HL-60 (cell line): Measurements from ENCODE around the gene PARVB.

Experiments
- CTCF ChIP-seq: IDR thresholded peaks from one replicate; pipeline ENCODE4 v1.5.1; 2011; ENCODE audit warnings: low read length, control low read depth, inconsistent platforms; ENCODE audit not compliant: insufficient read depth
- GABPA ChIP-seq: IDR thresholded peaks from 2 replicates; pipeline ENCODE4 v1.6.1; 2012; ENCODE audit warnings: low read depth
- POLR2AphosphoS5 ChIP-seq: IDR thresholded peaks from 2 replicates; pipeline ENCODE4 v1.6.1; 2012; ENCODE audit warnings: low read depth
- REST ChIP-seq: IDR thresholded peaks from 2 replicates; pipeline ENCODE4 v1.6.1; 2012; ENCODE audit warnings: low read depth; ENCODE audit not compliant: insufficient replicate concordance

- no peak for TF ChIP-seq CTCF
- no peak for TF ChIP-seq REST
- TF ChIP-seq POLR2AphosphoS5, result no peak
- no peak for TF ChIP-seq GABPA
These were observed 60.1 kb downstream of the PARVB start for GRCh38 chr22:44084044-44084772.
